HG03060 (cell line): Measurements from ENCODE around the gene TNN.

ENCODE experiments used
- ATAC-seq: cut with Tn5 transposase; IDR thresholded peaks from one replicate; pipeline ENCODE4 v1.9.1; 2021; ENCODE audit warnings: low read depth, moderate number of reproducible peaks; ENCODE audit not compliant: unreplicated experiment

Gene TNN

DNA sequence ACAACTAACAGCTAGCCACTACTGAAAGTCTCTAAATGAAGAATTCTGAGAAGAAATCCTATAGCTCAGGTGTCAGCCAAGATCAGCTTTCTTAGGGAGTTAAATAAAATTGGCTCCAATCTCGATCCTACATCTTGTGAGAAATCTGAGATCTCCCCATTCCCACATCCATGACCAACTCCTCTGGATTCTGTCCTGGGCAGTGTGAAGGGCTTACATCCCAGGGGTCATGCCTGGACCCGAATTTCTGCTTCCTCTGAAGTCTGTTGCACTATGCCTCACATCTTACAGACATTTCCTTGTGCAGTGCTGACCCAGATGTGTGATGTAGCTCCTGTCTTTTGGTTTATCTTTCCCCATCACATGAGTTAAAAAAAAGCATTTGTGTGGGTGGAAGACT, 4.8 kb upstream of the TNN start:
- ATAC-seq, result no peak

DNA sequence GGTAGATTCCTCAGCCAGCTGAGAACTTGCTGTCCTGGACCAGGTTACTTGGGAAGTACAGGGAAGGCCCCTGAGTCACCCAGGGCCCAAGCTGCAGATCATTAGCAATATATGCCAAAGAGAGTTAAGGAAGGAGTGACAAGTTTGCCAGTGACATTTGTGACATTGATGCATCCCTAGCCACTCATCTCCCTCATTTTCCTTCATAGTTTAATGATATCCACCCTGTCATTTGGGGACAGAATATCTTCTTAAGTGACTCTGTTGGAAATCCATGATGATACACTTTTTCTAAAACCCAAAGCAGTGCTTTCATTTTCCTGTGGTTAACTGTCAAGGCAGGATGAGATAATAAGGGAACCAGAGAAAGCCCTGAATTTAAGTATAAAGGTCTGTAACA, 3.2 kb downstream of the TNN start:
- no peak for ATAC-seq

DNA sequence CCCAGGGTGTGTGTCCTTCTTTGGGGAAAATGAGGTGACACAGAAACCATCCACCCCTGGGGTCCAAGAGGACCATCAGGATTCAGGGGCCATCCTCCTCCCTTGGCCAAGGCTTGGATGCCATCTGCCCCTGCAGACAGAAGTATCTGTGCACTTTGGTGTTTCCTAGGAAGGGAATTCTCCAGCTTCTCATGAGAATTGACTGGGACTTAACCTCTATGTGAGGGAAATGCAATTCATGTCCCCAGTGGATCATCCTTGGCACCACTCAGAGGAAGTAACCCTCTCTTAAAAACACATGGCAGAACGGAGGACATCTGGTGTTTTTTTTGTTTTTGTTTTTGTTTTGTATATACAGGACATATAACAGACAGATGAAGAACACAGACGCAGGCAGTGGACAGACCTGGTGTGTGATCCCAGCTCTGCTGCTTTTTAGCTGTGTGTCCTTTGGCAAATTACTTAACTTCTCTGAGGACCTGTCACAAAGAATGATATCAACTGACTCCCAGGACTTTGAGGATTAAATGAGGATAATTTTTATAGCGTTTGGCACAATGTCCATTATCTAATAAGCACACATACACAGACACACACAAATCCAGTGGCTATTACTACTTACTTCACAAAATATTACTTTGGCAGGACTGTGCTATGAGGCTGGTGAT, 3.8 kb downstream of the TNN start:
- no peak for ATAC-seq

DNA sequence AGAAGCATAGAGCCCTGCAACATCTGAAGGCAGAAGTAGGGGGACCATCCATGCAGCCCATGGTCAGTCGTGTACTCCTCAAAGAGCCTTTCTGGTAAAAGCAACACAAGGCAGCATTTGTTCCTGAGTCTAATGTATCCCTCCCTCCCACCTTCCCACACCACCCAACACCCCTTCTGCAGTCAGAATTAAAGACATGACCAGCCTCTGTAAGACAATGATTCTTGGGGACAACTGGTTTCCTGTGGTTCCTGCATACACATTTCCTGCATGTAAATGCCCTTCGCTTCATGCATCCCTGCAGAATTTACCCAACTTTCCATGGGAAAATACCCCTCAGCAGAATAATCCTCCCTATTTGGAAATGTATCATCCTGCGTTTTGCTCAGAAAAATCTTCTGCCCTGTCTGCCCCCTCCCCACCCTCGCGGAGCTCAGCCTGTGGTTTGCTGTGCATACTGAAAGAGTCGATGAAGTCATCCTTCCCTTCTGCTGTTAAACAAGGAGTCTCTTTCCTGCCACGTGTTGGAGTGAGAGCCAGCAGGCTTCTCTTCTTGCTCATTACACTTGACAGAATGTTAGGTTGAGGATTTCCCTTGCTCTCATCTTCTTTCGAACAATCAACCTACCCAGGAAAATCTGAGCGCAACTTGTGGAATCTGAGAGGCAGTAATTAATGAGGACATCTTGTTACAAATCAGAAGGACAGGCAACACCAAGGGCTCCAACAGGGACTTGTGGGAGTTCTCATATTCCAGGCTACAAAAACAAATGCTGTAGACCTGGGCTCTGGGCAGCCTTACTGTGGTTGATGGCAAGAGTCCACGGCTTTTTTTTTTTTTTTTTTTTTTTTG, 4.7 kb downstream of the TNN start:
- peak; percentile 53 for ATAC-seq

DNA sequence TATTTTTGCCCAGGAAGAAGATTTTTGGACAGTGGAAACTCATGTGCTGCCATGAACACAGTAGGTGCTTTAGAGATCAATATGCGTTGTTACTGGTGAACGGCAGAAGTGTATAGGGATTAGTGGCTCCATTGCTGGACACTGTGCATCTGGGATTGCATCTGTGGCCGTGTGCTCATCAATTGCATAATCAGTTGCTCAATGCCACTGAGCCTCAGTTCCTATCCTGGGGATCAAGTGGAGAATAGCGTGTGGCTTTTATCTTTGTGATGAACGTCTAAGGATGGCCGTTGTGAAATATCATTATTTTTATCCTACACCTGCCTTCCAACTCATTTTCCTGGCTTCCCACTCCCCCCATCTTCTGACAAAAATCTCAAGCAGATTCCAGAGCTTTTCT, 5.4 kb downstream of the TNN start:
- ATAC-seq, result no peak

DNA sequence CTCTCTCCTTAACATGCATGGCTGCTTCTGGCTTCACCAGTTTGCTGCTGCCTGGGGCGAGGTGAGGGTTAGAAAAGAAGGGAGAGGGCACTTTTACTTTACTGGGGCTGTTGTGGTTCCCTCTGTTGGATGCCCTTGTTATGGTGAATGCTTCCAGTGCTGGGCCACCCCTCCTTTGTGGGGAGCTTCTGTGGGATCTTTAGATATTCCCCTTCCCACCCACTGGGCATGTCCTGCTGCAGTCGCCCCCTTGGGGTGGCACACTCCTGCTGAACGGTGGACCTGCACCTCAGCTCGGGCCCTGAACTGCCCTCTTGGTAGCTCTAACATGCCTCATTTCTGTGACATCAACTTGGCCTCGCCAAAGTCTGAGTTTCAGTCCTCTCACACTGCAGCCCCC, 6.0 kb downstream of the TNN start:
- ATAC-seq, result no peak

DNA sequence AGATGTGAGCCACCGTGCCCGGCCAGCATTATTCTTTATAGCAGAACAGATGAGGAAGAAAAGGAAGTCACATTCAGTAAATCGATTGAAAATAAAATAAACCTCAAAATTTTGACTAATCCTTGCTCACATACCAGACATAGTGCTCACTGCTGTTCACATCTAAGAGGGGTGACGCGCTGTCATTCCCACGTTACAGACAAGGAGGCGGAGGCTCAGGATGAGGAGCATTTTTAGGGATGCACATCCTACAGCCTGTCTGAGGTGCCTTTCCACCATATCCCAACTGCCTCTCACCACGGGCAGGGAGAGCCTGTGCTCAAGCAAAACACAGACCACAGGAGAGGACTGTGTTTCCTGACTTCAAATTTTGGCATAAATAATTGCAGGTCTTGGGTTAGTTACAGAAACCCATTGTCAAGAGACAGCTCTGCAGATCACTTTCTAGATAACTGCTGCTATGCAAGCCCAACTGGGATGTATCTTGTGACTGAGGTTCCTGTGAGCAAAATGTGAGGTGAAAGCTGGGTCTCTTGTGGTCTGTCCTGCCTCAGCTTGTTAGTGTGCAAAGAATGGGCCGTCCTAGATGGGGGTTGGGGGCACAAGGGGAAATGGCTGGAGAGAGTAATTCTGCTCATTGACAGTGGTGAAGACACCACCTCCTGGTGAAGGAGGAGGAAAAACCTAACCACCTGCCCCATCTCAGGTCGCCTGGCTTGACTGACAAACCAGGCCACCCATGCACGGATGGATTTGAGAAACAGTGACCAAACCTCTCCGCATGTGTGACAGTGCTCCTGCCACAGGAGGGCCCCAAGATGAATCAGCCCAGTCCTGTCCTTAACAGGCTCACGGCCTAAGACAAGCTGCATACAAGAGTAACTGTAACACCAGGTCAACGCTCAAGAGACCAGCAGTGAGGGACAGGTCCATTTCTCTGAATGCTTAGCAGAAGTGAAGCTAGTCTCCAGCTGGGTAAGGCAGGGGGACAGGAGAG, 8.2 kb downstream of the TNN start:
- no peak for ATAC-seq

DNA sequence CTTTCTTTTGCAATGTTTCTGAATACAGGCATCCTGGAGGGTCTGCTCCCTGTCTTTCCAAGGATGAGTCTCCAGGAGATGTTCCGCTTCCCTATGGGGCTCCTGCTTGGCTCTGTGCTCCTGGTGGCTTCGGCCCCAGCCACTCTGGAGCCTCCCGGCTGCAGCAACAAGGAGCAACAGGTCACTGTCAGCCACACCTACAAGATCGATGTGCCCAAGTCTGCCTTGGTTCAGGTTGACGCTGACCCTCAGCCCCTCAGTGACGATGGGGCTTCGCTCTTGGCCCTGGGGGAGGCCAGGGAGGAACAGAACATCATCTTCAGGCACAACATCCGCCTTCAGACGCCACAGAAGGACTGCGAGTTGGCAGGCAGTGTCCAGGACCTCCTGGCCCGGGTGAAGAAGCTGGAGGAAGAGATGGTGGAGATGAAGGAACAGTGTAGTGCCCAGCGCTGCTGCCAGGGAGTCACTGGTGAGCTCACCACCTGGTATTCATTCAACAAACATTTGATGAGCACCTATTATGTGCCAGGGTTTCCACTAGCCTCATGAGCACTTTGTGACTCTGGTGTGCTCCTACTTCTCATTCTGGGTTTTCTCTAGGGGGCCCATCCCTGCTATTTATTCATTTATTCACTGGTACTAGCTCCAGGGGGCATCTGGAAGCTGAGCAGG, 9.9 kb downstream of the TNN start:
- no peak for ATAC-seq

DNA sequence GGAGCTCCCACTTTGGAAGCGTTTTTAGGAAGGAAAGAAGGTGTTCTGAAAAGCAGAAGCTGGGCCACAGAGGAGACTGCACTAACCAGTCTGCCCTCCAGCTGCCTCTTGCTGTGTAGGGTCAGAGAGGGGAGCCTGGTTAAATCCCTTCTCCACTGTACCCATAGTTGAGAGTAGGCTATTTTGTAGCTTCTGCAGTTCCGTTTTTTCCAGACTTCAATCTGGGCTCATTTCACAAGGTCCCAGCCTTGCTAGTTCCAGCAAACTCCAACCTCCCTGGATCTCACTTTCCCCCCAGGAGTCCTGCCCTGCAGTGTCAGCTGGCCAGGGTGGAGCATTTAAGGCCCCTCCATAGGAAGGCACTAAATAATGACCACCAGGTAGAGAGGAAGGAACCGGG, 11.0 kb downstream of the TNN start:
- no peak for ATAC-seq

DNA sequence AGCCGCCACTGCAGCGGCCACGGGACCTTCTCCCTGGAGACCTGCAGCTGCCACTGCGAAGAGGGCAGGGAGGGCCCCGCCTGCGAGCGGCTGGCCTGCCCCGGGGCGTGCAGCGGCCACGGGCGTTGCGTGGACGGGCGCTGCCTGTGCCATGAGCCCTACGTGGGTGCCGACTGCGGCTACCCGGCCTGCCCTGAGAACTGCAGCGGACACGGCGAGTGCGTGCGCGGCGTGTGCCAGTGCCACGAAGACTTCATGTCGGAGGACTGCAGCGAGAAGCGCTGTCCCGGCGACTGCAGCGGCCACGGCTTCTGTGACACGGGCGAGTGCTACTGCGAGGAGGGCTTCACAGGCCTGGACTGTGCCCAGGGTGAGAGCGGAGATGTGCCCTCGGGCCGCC, 11.7 kb downstream of the TNN start:
- ATAC-seq, result no peak

DNA sequence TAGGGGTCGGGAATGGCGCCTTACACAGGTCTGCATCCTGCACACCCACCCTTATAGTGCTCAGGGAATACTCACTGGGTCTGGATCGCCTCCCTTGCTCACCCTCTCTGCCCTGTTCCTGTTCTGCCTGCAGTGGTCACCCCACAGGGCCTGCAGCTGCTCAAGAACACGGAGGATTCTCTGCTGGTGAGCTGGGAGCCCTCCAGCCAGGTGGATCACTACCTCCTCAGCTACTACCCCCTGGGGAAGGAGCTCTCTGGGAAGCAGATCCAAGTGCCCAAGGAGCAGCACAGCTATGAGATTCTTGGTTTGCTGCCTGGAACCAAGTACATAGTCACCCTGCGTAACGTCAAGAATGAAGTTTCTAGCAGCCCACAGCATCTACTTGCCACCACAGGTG, 12.4 kb downstream of the TNN start:
- no peak for ATAC-seq

DNA sequence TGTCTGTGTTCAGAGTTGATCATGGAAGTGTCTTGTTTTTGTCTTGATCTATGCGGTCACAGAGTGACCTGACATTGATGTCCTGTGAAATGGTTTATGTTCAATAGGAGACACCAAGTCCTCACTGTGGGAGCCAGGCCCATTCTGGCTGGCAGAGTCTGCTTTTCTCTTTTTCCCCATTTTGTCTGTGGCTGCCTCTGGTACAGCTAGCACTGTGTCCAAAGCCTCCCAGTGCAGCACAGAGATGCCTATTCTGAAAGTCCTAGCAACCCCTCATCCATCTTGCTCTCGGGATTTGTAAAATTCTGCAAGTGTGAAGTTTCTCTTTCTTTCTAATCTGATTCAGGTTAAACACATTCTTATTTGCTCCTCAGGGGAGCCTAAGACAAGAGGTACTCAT, 14.3 kb downstream of the TNN start:
- no peak for ATAC-seq

DNA sequence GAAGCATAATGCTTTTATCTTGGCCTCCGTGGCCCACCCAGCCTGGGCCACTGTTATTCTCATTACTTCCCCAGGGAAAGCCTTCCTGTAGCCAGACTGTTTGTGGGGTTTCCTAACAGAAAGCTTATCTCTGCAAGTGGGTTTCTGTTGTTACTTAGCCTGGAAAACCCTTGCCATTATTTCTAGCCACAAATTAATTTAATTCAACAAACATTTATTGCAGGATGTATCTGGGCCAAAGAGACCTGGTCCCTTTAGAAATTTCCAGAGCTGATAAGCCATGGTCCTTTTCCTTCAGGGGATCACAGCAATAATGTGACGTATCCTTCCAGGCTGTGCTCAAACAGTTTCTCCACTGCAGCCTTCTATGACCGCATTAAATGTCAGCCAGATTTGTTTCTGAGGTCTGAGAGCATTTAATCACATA, 20.9 kb downstream of the TNN start:
- no peak for ATAC-seq

DNA sequence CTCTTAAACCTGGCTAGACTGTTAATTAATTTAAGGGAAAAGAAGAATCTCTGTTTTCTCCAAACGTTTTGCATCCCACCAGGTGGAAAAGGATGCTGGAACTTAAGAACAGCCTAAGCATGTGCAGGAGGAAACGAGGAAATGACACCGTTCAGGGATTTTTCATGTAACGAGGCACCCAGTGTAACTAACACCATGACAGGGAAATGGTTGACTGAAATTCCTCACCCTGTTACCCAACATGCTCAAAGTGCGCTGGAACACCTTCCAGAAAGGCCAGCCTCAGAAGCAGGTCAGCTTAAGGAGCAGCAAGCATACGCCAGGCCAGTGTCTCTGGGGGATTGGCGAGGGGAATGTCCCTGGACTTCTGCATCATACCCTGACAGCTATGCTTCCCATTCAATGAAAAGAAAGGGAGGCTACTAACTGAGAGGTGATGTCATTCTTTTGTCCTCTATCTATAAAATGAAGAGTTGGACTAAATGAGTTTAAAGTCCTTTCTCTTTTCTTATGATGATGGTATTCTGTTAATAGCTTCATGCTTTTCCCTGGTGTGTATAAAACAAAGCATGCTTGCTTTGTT, 21.6 kb downstream of the TNN start:
- ATAC-seq, result no peak

DNA sequence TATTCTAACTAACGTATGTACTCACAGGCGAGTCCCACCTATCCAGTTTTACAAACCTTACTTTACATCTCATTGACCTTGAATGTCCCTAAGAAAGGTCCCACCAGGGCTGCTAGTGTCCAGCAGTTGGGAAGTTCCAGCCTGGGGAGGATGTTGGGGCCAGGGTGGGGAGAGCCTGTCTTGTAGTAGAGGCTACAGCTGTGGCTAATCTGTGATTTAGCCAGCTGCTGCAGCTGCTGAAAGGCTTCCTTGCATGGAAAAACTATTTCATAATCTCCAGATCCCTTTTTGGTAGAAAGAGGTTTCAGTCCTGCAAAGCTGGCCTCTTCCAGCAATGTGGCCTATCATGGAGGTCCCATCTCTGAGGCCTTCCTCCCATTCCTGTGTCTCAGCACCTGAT, 23.1 kb downstream of the TNN start:
- no peak for ATAC-seq

DNA sequence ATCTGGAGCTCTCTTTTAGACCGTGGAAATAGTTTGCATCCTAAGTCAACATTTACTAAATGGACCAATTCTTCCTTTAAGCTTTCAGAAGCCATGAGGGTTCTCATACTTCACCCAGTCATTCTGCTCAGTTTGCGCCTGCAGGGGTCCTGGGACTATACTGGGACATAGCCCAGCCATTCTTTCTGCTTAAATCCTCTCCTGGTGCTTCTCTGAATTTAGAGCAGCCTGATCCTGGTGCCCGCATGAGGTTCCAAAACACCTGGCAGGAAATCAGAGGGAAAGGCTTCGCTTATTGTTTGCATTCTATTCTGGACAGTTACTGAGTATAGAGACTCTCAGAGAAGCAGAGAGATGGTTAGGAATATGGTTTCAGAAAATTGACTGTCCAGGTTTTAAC, 27.0 kb downstream of the TNN start:
- ATAC-seq, result no peak

DNA sequence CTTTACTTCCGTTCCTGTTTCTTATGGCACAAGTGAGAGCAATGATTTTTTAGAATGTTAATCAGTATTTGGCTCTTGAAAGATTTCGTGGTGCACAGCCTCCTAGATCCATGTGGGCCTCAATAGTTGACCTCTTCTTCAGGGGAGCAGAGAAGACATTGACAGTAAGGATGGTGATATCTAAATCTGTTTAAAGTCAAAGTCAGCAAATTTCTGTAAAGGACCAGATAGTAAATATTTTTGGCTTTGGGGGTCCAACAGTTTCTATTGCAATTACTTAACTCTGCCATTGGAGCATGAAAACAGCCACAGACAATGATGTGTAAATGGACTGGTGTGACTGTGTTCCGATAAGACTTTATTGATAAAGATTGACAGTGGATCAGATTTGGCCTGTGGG, 27.4 kb downstream of the TNN start:
- no peak for ATAC-seq

DNA sequence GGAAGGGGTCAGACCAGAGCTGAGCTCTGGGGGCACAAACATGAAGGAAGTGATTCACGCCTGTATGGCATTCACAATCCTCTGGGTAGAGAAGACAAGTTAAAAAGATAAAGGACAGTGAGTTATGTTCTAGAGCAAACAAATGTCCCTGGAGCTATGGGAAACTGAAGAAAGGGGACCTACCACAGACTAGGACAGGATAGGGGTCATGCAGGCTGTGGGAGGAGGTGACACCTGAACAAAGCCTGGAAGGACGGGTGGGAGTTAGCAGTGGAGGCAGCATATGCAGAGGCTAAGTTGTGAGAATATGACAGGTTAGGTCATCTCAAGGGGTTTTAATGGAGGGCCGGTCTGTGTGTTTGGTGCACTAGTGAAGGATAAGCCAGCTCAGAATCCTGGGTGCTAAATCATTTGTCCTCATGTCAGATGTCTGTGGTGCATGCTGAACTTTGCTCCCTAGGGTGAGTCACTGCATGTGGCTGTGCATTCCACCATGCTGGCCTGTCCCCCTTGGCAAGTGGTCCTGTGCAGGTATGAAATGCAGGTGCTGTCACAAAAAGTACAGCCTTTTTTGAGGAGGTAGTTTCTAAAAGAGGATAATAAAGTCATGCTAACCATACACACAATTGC, 28.5 kb downstream of the TNN start:
- ATAC-seq, result no peak

DNA sequence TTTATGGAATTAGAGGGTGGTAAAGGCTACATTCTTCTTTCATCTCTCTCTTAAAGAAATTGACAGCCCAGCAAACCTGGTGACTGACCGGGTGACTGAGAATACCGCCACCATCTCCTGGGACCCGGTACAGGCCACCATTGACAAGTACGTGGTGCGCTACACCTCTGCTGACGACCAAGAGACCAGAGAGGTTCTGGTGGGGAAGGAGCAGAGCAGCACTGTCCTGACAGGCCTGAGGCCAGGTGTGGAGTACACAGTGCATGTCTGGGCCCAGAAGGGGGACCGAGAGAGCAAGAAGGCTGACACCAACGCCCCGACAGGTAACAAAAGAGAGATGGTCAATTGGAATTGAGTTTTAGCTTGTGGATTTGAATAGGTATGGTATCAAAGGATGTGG, 29.7 kb downstream of the TNN start:
- no peak for ATAC-seq

DNA sequence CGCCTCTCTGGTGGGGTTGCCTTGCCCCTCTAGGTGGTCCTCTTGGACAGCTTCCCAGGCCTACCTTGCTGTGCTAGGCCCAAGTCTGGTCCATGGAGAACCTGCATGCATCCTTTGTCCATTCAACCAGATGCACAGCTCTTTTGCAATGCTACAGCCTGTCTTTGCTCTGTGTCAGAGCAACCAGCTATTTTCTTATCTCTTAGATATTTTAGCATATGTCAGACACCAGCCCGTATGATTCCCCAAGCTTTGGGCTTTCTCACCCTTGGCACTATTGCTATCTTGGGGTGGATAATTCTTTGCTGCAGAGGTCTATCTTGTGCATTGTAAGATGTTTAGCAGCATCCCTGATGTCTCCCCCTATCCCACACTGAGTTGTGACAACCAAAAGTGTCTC, 32.3 kb downstream of the TNN start:
- no peak for ATAC-seq
